Endothelial cell of umbilical vein (primary cell): Measurements from ENCODE around the gene DPP7. TPM values are rescaled to one million over a fixed set of nuclear protein-coding genes. Genes with fewer than 3 reads are reported as not detected.

Experiments used
- BruUV-seq: library from RNA; stranded (reverse); fragments of 400-500 nt; replicated peaks from 2 replicates; lab custom pipeline; 2021; lab: Mats Ljungman, UMichigan
- CTCF ChIA-PET: fragments of 300-600, 350-600 bp; sonication (Branson Sonifier 250); formaldehyde crosslinking; loops from one replicate; lab custom pipeline; 2021; ENCODE audit warnings: antibody characterized with exemption, inconsistent platforms; lab: Charles Lee
- POLR2A ChIA-PET: fragments of 300-600, 350-600 bp; sonication (Branson Sonifier 250); formaldehyde crosslinking; loops from one replicate; lab custom pipeline; 2021; ENCODE audit warnings: antibody characterized with exemption, inconsistent platforms; lab: Charles Lee
- DNase-seq: peaks from one replicate; pipeline ENCODE4 v3.0.0-alpha.2; 2011; ENCODE audit warnings: low read depth, low spot score
- FAIRE-seq: peaks from 2 replicates; lab custom pipeline; 2011; peaks lifted over from hg19 to GRCh38; lab: Jason Lieb, UNC
- H2AFZ ChIP-seq: 2 replicates; pipeline ENCODE4 v1.6.0; 2012; ENCODE audit warnings: low read depth, low read length, control low read depth, inconsistent platforms
- H3K27ac ChIP-seq: 2 replicates; pipeline ENCODE4 v1.5.1; 2011; ENCODE audit warnings: low read depth, mild to moderate bottlenecking, control low read depth, low read length, moderate library complexity; ENCODE audit not compliant: insufficient read depth
- H3K27me3 ChIP-seq, 2 experiments: 2 replicates each; pipeline versions ENCODE4 v1.6.0 to v1.6.1; 2011; ENCODE audit warnings: low read length in 2 of 2, mixed read lengths in 1 of 2; ENCODE audit not compliant: control insufficient read depth in 2 of 2, insufficient read depth in 2 of 2
- H3K36me3 ChIP-seq, 2 experiments: 2 replicates in 1 of 2; 3 replicates in 1 of 2; pipeline ENCODE4 v1.5.1; 2011; ENCODE audit warnings: low read length in 2 of 2, mild to moderate bottlenecking in 1 of 2, moderate library complexity in 1 of 2; ENCODE audit not compliant: control insufficient read depth in 2 of 2, insufficient read depth in 2 of 2; ENCODE audit errors: extremely low read depth in 1 of 2
- H3K4me1 ChIP-seq: 3 replicates; pipeline ENCODE4 v1.5.1; 2011; ENCODE audit warnings: mild to moderate bottlenecking, low read length; ENCODE audit not compliant: control insufficient read depth, insufficient read depth; ENCODE audit errors: extremely low read depth
- H3K4me2 ChIP-seq: 2 replicates; pipeline ENCODE4 v1.6.1; 2011; ENCODE audit warnings: low read length, control low read depth, mixed read lengths; ENCODE audit not compliant: insufficient read depth
- H3K4me3 ChIP-seq, 3 experiments: fragments of 200-600 bp in 1 of 3; sonication (generic), shearing (Covaris generic) in 1 of 3; replicated peaks in 1 of 3; 2 replicates each; pipeline ENCODE4 v1.5.1; 2011 to 2016; ENCODE audit warnings: control low read depth in 3 of 3, low read length in 3 of 3, mild to moderate bottlenecking in 2 of 3, inconsistent platforms in 1 of 3, low read depth in 1 of 3, moderate library complexity in 1 of 3; ENCODE audit not compliant: insufficient read depth in 1 of 3
- H3K79me2 ChIP-seq: 2 replicates; pipeline ENCODE4 v1.6.0; 2012; ENCODE audit warnings: low read length, inconsistent platforms; ENCODE audit not compliant: control insufficient read depth, insufficient read depth
- H3K9ac ChIP-seq: replicated peaks from 2 replicates; pipeline ENCODE3; 2011; ENCODE audit warnings: low read length, control low read depth; ENCODE audit not compliant: insufficient read depth; ENCODE audit errors: extremely low read depth
- H3K9me1 ChIP-seq: replicated peaks from 3 replicates; pipeline ENCODE4 v1.6.0; 2011; ENCODE audit warnings: mild to moderate bottlenecking, low read length; ENCODE audit not compliant: control insufficient read depth, insufficient read depth; ENCODE audit errors: extremely low read depth
- H3K9me3 ChIP-seq: replicated peaks from 2 replicates; pipeline ENCODE4 v1.5.1; 2012; ENCODE audit warnings: low read length, inconsistent platforms; ENCODE audit not compliant: control insufficient read depth, insufficient read depth
- H4K20me1 ChIP-seq: replicated peaks from 2 replicates; pipeline ENCODE3; 2011; ENCODE audit warnings: mild to moderate bottlenecking, low read length; ENCODE audit not compliant: control insufficient read depth, insufficient read depth; ENCODE audit errors: extremely low read depth
- CTCF ChIP-seq, 2 donors: IDR thresholded peaks; 1 replicate in 1 of 2; 2 replicates in 1 of 2; pipeline ENCODE4 v1.5.1; 2011; ENCODE audit warnings: low read length in 2 of 2, mild to moderate bottlenecking in 2 of 2, moderate library complexity in 2 of 2, control low read depth in 1 of 2, inconsistent platforms in 1 of 2, low read depth in 1 of 2; ENCODE audit not compliant: insufficient read depth in 1 of 2; ENCODE audit errors: extremely low read depth in 1 of 2
- EZH2 ChIP-seq: IDR thresholded peaks from 2 replicates; pipeline ENCODE4 v1.6.1; 2012; ENCODE audit warnings: borderline replicate concordance, low read depth, mild to moderate bottlenecking, moderate library complexity, low read length, inconsistent platforms; ENCODE audit not compliant: severe bottlenecking
- FOS ChIP-seq: IDR thresholded peaks from 2 replicates; pipeline ENCODE4 v1.6.1; 2011; ENCODE audit warnings: mild to moderate bottlenecking, low read length, moderate library complexity, borderline replicate concordance; ENCODE audit not compliant: insufficient read depth
- GATA2 ChIP-seq: IDR thresholded peaks from 2 replicates; pipeline ENCODE4 v1.7.0; 2011; ENCODE audit warnings: low read depth, mild to moderate bottlenecking, moderate library complexity, mixed read lengths, low read length; ENCODE audit not compliant: insufficient read length, insufficient read depth
- JUN ChIP-seq: IDR thresholded peaks from 2 replicates; pipeline ENCODE4 v1.6.1; 2011; ENCODE audit warnings: borderline replicate concordance, low read depth; ENCODE audit not compliant: insufficient read length, insufficient read depth
- MAX ChIP-seq: IDR thresholded peaks from 2 replicates; pipeline ENCODE4 v1.6.1; 2011; ENCODE audit not compliant: insufficient read depth, insufficient read length
- MYC ChIP-seq: IDR thresholded peaks from one replicate; pipeline ENCODE4 v1.6.1; 2011; ENCODE audit warnings: mild to moderate bottlenecking, low read depth, low read length
- POLR2A ChIP-seq: IDR thresholded peaks from 2 replicates; pipeline ENCODE4 v1.6.1; 2012; ENCODE audit warnings: low read depth, mild to moderate bottlenecking, control low read depth, low read length
- POLR2AphosphoS5 ChIP-seq: IDR thresholded peaks from 2 replicates; pipeline ENCODE4 v1.6.1; 2012; ENCODE audit warnings: low read depth, mild to moderate bottlenecking, control low read depth, low read length, moderate library complexity; ENCODE audit not compliant: insufficient read depth
- dilution Hi-C: fragments of 300-500 bp; cut with MboI; formaldehyde crosslinking; loops from one replicate; pipeline ENCODE4 v1.15.0; 2019; ENCODE audit warnings: low sequenced_read_pairs; ENCODE audit not compliant: extremely low pct_ligation_motif_present
- intact Hi-C: fragments of 100-400 bp; cut with micrococcal nuclease; formaldehyde crosslinking; loops from one replicate; pipeline ENCODE4 v1.10.0; 2022
- polyA plus RNA-seq, 4 experiments: library from polyadenylated mRNA; depleted of rRNA in 3 of 4; stranded (reverse) in 3 of 4; unstranded in 1 of 4; fragments of >200 nt; gene quantifications; 2 replicates each; pipeline versions ENCODE4 v1.2.1 to v1.2.3, GENCODE V29; 2011 to 2012; ENCODE audit warnings: missing spikeins in 1 of 4
- total RNA-seq: library from RNA; stranded (reverse); gene quantifications from 2 replicates; pipeline ENCODE4 v1.2.3, GENCODE V29; 2021

DPP7 gene
- total and polyA plus RNA-seq, 2 donors (not counting 3 experiments of a cell fraction or from before 2014, with no cell fraction given), result 149 to 200 TPM

- POLR2A ChIA-PET, result interaction anchor here (0.8 to 1.3 kb wide), 3 partner anchors 14 to 125 kb away, joined by 3 to 4 read pairs (median 3); partner anchors contain the start of gene TUBB4B
- no peak overlapping the region for H3K4me2 ChIP-seq
Observed at GRCh38 chr9:137116027-137116507, 1.5 kb upstream of the DPP7 start.

More at GRCh38 chr9:137116027-137116507, 1.5 kb upstream of the DPP7 start:
- intact Hi-C loops (loop anchor here (5.0 kb wide), 1 partner anchor 61 kb away; no protein-coding TSS in a partner anchor), dilution Hi-C loops (no loop called here)
- Histone ChIP-seq H2AFZ (no peak overlapping the region), H3K9me3 (no peaks in the 10 kb centered on the region), H3K27ac (no peak overlapping the region), H3K4me3 (no peak overlapping the region), H3K27me3 (no peaks in the 10 kb centered on the region), H3K9ac (no peak overlapping the region), H3K4me1 (peaks cover 4% of the 10 kb centered on the region), H3K36me3 (peaks cover 0 to 4% of the 10 kb centered on the region in 2 experiments), H3K79me2 (no peaks in the 10 kb centered on the region), H4K20me1 (no peaks in the 10 kb centered on the region), H3K9me1 (no peaks in the 10 kb centered on the region)
- no TSS peak for BruUV-seq
- no peak for TF ChIP-seq MYC
- TF ChIP-seq MAX, result no peak
- no peak for TF ChIP-seq POLR2A
- no peak for TF ChIP-seq EZH2
- no peak for TF ChIP-seq CTCF (IDR thresholded peaks at IDR 0.05; ENCODE audit: extremely low read depth in 1 of 2, insufficient read depth in 1 of 2, low read depth in 1 of 2, low read length in 2 of 2)
- no peak for TF ChIP-seq GATA2
- no peak for TF ChIP-seq JUN
- no peak for TF ChIP-seq FOS
- TF ChIP-seq POLR2AphosphoS5, result no peak
- CTCF ChIA-PET, result interaction anchor here (4.0 to 5.4 kb wide), 2 partner anchors 111 to 120 kb away, joined by 26 to 42 read pairs; partner anchors contain the start of gene RNF224
- FAIRE-seq (no peak), DNase-seq (no peak)
